Measurements from ENCODE around the gene TUFM.

- TF ChIP-seq POLR2AphosphoS5 (IDR thresholded peaks at IDR 0.05) (no peak), EP300 (conservative IDR thresholded peaks at IDR 0.05; ENCODE audit: poor library complexity, severe bottlenecking) (no peak), CTCF (IDR thresholded peaks at IDR 0.05; ENCODE audit: poor library complexity, severe bottlenecking) (no peak), MXI1 (conservative IDR thresholded peaks at IDR 0.05; ENCODE audit: poor library complexity, severe bottlenecking) (no peak), EZH2 (IDR thresholded peaks at IDR 0.05; ENCODE audit: borderline replicate concordance, insufficient read depth, low read length, poor library complexity, severe bottlenecking) (no peak), TAF1 (IDR thresholded peaks at IDR 0.05; ENCODE audit: low read depth) (no peak), REST (IDR thresholded peaks at IDR 0.05; ENCODE audit: borderline replicate concordance) (no peak), RAD21 (conservative IDR thresholded peaks at IDR 0.05) (no peak), SMC3 (conservative IDR thresholded peaks at IDR 0.05; ENCODE audit: poor library complexity) (no peak)
These were observed 20.3 kb upstream of the TUFM start for GRCh38 chr16:28866454-28866804.
